ENCODE data around the gene PLK5.
"Not testable (repeated sequence)": the region's sequence is repeated elsewhere in the genome, so short reads cannot be mapped to it uniquely, and the experiment has no call there.

PLK5 gene

DNA sequence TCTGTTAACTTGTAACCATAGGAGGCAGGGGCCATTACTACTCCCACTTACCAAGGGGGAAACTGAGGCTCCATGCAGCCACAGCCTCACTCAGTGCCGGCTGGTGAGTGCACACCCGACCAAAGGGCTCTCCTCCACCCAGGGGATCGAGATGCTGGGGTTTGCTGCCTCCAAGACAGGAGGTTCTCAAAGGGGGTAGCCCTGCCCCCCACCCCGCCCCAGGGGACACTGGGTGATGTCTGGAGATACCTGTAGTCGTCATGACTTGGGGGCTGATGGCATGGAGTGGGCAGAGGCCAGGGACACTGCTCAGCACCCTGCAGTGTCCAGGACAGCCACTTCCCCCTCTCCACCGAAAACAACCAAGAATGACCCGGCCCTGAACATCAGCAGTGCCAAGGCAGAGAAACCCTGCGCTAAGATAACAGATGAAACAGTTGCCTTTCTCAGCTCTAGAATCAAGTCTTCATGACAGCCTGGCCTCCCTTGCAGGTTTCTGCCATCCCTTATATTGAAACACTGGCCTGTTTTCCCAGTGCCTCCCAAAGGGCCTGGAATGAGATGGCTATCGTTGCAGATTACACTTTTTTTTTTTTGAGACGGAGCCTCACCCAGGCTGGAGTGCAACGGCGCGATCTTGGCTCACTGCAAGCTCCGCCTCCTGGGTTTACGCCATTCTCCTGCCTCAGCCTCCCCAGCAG lies 29.6 kb upstream of the PLK5 start:
- TF ChIP-seq, protein P1, sequence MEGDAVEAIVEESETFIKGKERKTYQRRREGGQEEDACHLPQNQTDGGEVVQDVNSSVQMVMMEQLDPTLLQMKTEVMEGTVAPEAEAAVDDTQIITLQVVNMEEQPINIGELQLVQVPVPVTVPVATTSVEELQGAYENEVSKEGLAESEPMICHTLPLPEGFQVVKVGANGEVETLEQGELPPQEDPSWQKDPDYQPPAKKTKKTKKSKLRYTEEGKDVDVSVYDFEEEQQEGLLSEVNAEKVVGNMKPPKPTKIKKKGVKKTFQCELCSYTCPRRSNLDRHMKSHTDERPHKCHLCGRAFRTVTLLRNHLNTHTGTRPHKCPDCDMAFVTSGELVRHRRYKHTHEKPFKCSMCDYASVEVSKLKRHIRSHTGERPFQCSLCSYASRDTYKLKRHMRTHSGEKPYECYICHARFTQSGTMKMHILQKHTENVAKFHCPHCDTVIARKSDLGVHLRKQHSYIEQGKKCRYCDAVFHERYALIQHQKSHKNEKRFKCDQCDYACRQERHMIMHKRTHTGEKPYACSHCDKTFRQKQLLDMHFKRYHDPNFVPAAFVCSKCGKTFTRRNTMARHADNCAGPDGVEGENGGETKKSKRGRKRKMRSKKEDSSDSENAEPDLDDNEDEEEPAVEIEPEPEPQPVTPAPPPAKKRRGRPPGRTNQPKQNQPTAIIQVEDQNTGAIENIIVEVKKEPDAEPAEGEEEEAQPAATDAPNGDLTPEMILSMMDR (IDR thresholded peaks at IDR 0.05; ENCODE audit: control insufficient read depth, extremely low read depth, insufficient read depth), result no peak

DNA sequence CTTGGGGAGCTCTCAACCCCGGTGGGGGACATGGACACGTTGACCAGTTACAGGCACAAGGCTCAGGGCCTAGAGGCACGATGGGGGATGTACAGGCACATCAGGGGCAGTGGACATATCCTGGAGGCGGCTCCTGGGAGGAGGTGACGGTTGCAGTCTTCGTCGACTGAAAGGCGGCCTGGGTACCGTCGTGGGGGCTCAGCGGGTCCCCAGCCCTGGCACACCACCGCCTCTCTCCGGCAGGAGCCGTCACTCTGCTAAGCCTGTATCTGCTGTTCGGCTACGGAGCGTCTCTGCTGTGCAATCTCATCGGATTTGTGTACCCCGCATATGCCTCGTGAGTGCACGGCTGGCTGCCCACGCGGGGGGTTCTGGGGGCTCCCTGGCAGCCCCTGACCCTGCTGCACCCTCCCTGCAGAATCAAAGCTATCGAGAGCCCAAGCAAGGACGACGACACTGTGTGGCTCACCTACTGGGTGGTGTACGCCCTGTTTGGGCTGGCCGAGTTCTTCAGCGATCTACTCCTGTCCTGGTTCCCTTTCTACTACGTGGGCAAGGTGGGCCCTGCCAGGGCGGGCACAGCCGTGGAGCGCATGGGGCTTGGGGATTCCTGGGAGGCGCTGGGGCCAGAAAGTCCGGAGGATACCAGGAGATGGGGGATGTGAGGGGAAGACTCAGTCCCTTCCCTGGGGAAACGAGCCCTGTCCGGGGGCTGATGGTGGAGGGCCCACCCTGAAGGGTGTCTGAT lies 28.7 kb upstream of the PLK5 start:
- no peak for DNase-seq (ENCODE audit: low read depth)
- TF ChIP-seq, protein P1 (IDR thresholded peaks at IDR 0.05; ENCODE audit: control insufficient read depth, extremely low read depth, insufficient read depth), result no peak
- H3K4me3 ChIP-seq (ENCODE audit: low read depth, low read length), result no peak overlapping the region

More for the DNA sequence above, 29.6 kb upstream of the PLK5 start:
- no peak overlapping the region for H3K4me3 ChIP-seq (ENCODE audit: low read depth, low read length)
- DNase-seq (ENCODE audit: low read depth), result no peak

DNA sequence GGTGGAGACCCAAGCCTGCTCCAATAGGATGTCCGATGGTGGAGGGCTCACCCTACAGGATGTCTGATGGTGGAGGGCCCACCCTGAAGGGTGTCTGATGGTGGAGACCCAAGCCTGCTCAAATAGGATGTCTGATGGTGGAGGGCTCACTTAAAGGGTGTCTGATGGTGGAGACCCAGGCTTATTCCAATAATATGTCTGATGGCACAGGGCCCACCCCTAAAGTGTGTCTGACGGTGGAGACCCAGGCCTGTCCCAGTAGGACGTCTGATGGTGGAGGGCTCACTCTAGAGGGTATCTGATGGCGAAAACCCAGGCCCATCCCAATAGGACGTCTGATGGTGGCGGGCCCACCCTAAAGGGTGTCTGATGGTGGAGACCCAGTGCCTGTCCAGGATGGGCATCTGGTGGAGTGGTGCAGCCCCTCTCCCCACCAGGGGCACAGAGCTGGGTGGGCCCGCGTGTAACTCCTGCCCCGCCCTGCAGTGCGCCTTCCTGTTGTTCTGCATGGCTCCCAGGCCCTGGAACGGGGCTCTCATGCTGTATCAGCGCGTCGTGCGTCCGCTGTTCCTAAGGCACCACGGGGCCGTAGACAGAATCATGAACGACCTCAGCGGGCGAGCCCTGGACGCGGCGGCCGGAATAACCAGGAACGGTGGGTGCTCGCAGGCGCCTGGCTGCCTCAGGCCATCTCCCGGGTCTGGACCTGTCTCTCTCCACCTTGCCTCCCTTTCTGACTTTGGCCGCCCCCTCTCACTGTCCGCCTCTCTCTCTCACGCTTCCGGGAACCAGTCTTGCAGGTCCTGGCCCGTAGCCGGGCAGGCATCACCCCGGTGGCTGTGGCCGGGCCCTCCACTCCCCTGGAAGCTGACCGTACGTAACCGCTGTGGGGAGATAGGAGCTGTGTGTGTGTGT lies 27.8 kb upstream of the PLK5 start:
- DNase-seq (ENCODE audit: low read depth), result no peak
- TF ChIP-seq, protein P1 (IDR thresholded peaks at IDR 0.05; ENCODE audit: control insufficient read depth, extremely low read depth, insufficient read depth), result no peak
- H3K4me3 ChIP-seq (ENCODE audit: low read depth, low read length), result no peak overlapping the region

DNA sequence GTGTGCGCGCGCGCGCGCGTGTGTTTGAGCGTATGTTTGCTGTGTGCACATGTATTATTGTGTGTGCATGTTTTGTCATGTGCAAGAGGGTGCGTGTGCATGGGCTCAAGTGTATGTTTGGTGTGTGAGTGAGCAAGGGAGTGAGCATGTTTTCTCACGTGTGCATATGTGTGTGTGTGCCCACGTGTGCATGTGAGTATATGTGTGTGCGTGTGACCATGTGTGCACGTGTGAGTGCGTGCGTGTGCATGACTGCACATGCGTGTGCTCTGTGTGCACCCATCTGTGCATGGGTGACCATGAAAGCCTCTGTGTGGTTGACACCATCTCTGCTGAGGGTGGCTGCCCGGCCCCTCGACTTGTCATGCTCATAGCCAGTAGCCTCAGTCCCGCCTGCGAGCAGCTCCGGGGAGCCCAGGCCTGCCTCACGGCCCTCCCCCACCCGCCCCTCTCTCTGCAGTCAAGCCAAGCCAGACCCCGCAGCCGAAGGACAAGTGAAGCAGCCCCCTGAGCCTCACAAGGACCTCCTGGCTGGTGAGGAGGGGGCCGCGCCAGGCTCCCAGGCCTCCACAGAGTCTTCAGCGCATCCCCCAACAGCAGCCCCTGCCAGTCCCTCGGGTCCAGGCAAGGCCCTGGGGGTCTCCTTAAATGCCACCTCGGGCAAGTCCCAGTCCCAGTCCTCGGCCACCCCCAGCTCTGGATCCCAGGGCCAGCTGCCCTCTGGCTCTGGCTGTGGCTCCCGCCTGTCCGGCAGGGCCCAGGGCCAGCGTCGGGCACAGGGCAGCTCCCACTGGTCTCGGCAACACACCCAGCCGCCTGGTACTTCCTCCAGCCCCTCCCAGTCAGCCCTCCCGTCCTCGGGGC lies 26.9 kb upstream of the PLK5 start:
- DNase-seq (ENCODE audit: low read depth), result no peak
- TF ChIP-seq, protein P1 (IDR thresholded peaks at IDR 0.05; ENCODE audit: control insufficient read depth, extremely low read depth, insufficient read depth), result no peak
- no peak overlapping the region for H3K4me3 ChIP-seq (ENCODE audit: low read depth, low read length)

DNA sequence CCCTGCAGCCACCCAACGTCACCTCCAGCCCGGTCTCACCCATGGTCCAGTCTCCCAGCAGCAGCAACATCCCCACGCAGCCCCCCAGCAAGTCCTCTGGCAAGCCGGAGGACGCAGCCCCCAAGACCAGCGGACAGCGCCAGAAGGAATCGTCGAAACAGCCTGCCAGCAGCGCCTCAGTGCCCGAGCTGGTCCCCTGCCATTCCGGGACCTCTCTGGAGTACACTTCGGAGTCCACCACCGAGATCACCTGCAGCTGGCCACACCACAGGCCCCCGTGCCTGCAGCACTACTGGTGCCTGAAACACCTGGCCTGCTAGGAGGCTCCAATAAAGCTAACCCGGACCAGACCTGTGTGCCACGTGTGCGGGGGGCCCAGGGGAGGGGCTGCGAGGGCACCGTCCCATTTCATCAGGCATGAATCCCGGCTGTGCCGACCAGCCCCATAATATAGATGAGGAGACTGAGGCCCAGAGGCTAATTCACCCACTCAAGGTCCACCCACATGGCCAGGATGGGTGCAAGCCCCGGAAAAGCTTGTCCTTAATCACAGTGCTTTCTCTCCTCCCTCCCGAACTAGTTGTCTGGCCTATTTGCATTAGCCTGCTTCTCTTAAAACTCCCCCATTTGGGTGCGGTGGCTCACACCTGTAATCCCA lies 26.2 kb upstream of the PLK5 start:
- DNase-seq (ENCODE audit: low read depth), result no peak
- H3K4me3 ChIP-seq (ENCODE audit: low read depth, low read length), result no peak overlapping the region

DNA sequence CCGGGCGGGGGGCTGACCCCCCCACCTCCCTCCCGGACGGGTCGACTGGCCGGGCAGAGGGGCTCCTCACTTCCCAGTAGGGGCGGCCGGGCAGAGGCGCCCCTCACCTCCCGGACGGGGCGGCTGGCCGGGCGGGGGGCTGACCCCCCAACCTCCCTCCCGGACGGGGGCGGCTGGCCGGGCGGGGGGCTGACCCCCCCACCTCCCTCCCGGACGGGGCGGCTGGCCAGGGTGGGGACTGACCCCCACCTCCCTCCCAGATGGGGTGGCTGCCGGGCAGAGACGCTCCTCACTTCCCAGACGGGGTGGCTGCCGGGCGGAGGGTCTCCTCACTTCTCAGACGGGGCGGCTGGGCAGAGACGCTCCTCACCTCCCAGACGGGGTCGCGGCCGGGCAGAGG lies 24.6 kb upstream of the PLK5 start:
- H3K4me3 ChIP-seq (ENCODE audit: low read depth, low read length); DNase-seq (ENCODE audit: low read depth): not testable (repeated sequence)

More for the DNA sequence above, 26.2 kb upstream of the PLK5 start:
- TF ChIP-seq, protein P1 (IDR thresholded peaks at IDR 0.05; ENCODE audit: control insufficient read depth, extremely low read depth, insufficient read depth), result no peak
